Uterus (tissue), 4 donors: ENCODE results near the gene SPA17. TPM values are rescaled to one million over a fixed set of nuclear protein-coding genes. Genes with fewer than 3 reads are reported as not detected.

ENCODE experiments used
- DNase-seq, 2 donors: peaks; one replicate each; pipeline ENCODE4 v3.0.0-alpha.2; 2019 to 2020
- H3K27ac ChIP-seq, 2 donors: fragments of 200-600 bp; sonication (generic); 1 replicate in 1 of 2; 2 replicates in 1 of 2; pipeline ENCODE4 v1.5.1; 2016 to 2018
- H3K27me3 ChIP-seq, 2 donors: fragments of 200-600 bp; sonication (generic); one replicate each; pipeline ENCODE4 v1.5.1; 2018 to 2019; ENCODE audit warnings: control low read depth in 1 of 2
- H3K36me3 ChIP-seq, 2 donors: fragments of 200-600 bp; sonication (generic); one replicate each; pipeline ENCODE4 v1.5.1; 2019; ENCODE audit warnings: control low read depth in 1 of 2
- H3K4me1 ChIP-seq, 2 donors: fragments of 200-600 bp; sonication (generic); one replicate each; pipeline ENCODE4 v1.5.1; 2018 to 2019; ENCODE audit warnings: control low read depth in 1 of 2
- H3K4me3 ChIP-seq, 2 donors: fragments of 200-600 bp; sonication (generic); 1 replicate in 1 of 2; 2 replicates in 1 of 2; pipeline ENCODE4 v1.5.1; 2018 to 2019; ENCODE audit warnings: mild to moderate bottlenecking in 1 of 2
- H3K9me3 ChIP-seq, 2 donors: fragments of 200-600 bp; sonication (generic); one replicate each; pipeline ENCODE4 v1.5.1; 2019; ENCODE audit warnings: control low read depth in 1 of 2
- CTCF ChIP-seq, 4 experiments: fragments of 200-600 bp in 2 of 4; fragments of 450-650 bp in 2 of 4; sonication (generic) in 2 of 4; IDR thresholded peaks; one replicate each; pipeline ENCODE4 v1.5.1; 2016 to 2019; ENCODE audit warnings: antibody characterized with exemption in 4 of 4, mild to moderate bottlenecking in 2 of 4, moderate library complexity in 1 of 4
- POLR2A ChIP-seq, 2 donors: fragments of 450-650 bp; IDR thresholded peaks; one replicate each; pipeline ENCODE4 v1.6.1; 2016; ENCODE audit warnings: antibody characterized with exemption in 2 of 2, mild to moderate bottlenecking in 1 of 2, moderate library complexity in 1 of 2
- intact Hi-C: fragments of 100-400 bp; cut with DNase I; formaldehyde crosslinking; loops from one replicate; pipeline ENCODE4 v1.15.1; 2023; ENCODE audit warnings: low total_unique reads
- total RNA-seq, 4 donors: library from RNA; depleted of rRNA in 3 of 4; stranded (reverse); fragments of >200 nt in 3 of 4; gene quantifications; one replicate each; pipeline versions ENCODE4 v1.1.0 to v1.2.4, GENCODE V29; 2014 to 2023
- donor health status: DM: yes; HTN: yes; CAD: no.

Gene SPA17
- total RNA-seq, 4 donors from 2014 or later: 0.51 to 9.0 (median 2.7) TPM

GRCh38 chr11:124670732-124671131 lies 3.0 kb upstream of the SPA17 start:
- no peaks in the 10 kb centered on the region for H3K36me3 ChIP-seq
- TF ChIP-seq POLR2A (IDR thresholded peaks at IDR 0.05): no peak
- no peak for TF ChIP-seq CTCF (IDR thresholded peaks at IDR 0.05)
- intact Hi-C loops: no loop called here
- DNase-seq: no peak
- H3K4me1 ChIP-seq: peaks cover 0 to 5% of the 10 kb centered on the region in 2 donors
- no peak overlapping the region for H3K4me3 ChIP-seq
- H3K27ac ChIP-seq: no peak overlapping the region
- H3K27me3 ChIP-seq: no peaks in the 10 kb centered on the region
- no peaks in the 10 kb centered on the region for H3K9me3 ChIP-seq

GRCh38 chr11:124672536-124673215 lies 1.0 kb upstream of the SPA17 start:
- Histone ChIP-seq H3K27ac (peak overlapping the region; percentile 80 to 83), H3K4me1 (peaks cover 0 to 5% of the 10 kb centered on the region in 2 donors), H3K27me3 (no peaks in the 10 kb centered on the region), H3K36me3 (no peaks in the 10 kb centered on the region), H3K9me3 (no peaks in the 10 kb centered on the region), H3K4me3 (peak overlapping the region; percentile 58 to 62)
- no peak for DNase-seq
- no peak for TF ChIP-seq CTCF (IDR thresholded peaks at IDR 0.05)
- no peak for TF ChIP-seq POLR2A (IDR thresholded peaks at IDR 0.05)
- intact Hi-C loops: no loop called here

GRCh38 chr11:124674168-124674517 lies 439 bp downstream of the SPA17 start:
- no peak for DNase-seq
- Histone ChIP-seq H3K36me3 (no peaks in the 10 kb centered on the region), H3K27ac (peak overlapping the region; percentile 80 to 83), H3K27me3 (no peaks in the 10 kb centered on the region), H3K9me3 (no peaks in the 10 kb centered on the region), H3K4me3 (peak overlapping the region; percentile 58 to 62), H3K4me1 (peaks cover 0 to 5% of the 10 kb centered on the region in 2 donors)
- intact Hi-C loops: no loop called here
- no peak for TF ChIP-seq POLR2A (IDR thresholded peaks at IDR 0.05)

- H3K4me1 ChIP-seq: peaks cover 0 to 5% of the 10 kb centered on the region in 2 donors
- H3K27me3 ChIP-seq: no peaks in the 10 kb centered on the region
- intact Hi-C loops: no loop called here
- H3K4me3 ChIP-seq: no peak overlapping the region
- H3K27ac ChIP-seq: no peak overlapping the region
- no peaks in the 10 kb centered on the region for H3K36me3 ChIP-seq
- DNase-seq: no peak
- no peaks in the 10 kb centered on the region for H3K9me3 ChIP-seq
- no peak for TF ChIP-seq POLR2A (IDR thresholded peaks at IDR 0.05)
- TF ChIP-seq CTCF (IDR thresholded peaks at IDR 0.05): no peak
Measured at GRCh38 chr11:124674571-124674970, 867 bp downstream of the SPA17 start.

GRCh38 chr11:124676386-124676785 lies 2.7 kb downstream of the SPA17 start:
- no peaks in the 10 kb centered on the region for H3K9me3 ChIP-seq
- H3K27ac ChIP-seq: peak overlapping the region; percentile 36 to 71
- H3K4me1 ChIP-seq: peaks cover 0 to 5% of the 10 kb centered on the region in 2 donors
- no peaks in the 10 kb centered on the region for H3K36me3 ChIP-seq
- TF ChIP-seq POLR2A (IDR thresholded peaks at IDR 0.05) (no peak), CTCF (IDR thresholded peaks at IDR 0.05) (peak in 1 of 4 experiments; percentile 9)
- H3K4me3 ChIP-seq: no peak overlapping the region
- DNase-seq: peak in 1 of 2 donors; percentile 48
- intact Hi-C loops: no loop called here
- no peaks in the 10 kb centered on the region for H3K27me3 ChIP-seq
